H1 (cell line): ENCODE data around the gene HDDC3. TPM values are rescaled to one million over a fixed set of nuclear protein-coding genes. Genes with fewer than 3 reads are reported as not detected.

Experiments used
- CTCF ChIA-PET: fragments of 300-600 bp; sonication (Branson Sonifier 250); formaldehyde crosslinking; loops from one replicate; lab custom pipeline; 2021; ENCODE audit not compliant: partially characterized antibody; lab: Charles Lee
- POLR2A ChIA-PET: fragments of 300-600 bp; sonication (Branson Sonifier 250); formaldehyde crosslinking; loops from one replicate; lab custom pipeline; 2021; ENCODE audit warnings: inconsistent platforms; ENCODE audit not compliant: partially characterized antibody; lab: Charles Lee
- DNase-seq, 2 experiments: peaks; one replicate each; pipeline versions ENCODE4 v3.0.0 to v3.0.0-alpha.2; 2010 to 2022; ENCODE audit warnings: low spot score in 2 of 2, low read depth in 1 of 2, mixed read lengths in 1 of 2
- FAIRE-seq: peaks from 2 replicates; lab custom pipeline; 2011; peaks lifted over from hg19 to GRCh38; lab: Jason Lieb, UNC
- H2AFZ ChIP-seq: 2 replicates; pipeline ENCODE4 v1.8.1; 2012; ENCODE audit warnings: low read length, inconsistent platforms
- H2AK5ac ChIP-seq: 2 replicates; pipeline ENCODE4 v1.6.1; 2013; ENCODE audit warnings: low read depth, low read length
- H2BK120ac ChIP-seq: replicated peaks from 2 replicates; pipeline ENCODE3; 2013; ENCODE audit warnings: low read depth, low read length, inconsistent platforms
- H2BK12ac ChIP-seq: 2 replicates; pipeline ENCODE4 v1.6.1; 2013; ENCODE audit warnings: low read depth, low read length
- H2BK15ac ChIP-seq: 2 replicates; pipeline ENCODE4 v1.6.1; 2013; ENCODE audit warnings: low read length
- H2BK20ac ChIP-seq: 2 replicates; pipeline ENCODE4 v1.6.1; 2013; ENCODE audit warnings: low read length
- H2BK5ac ChIP-seq: 2 replicates; pipeline ENCODE4 v1.6.1; 2013; ENCODE audit warnings: low read depth, low read length
- H3K14ac ChIP-seq: 2 replicates; pipeline ENCODE4 v1.6.1; 2013; ENCODE audit warnings: inconsistent platforms; ENCODE audit not compliant: insufficient read length
- H3K18ac ChIP-seq: 2 replicates; pipeline ENCODE4 v1.6.1; 2013; ENCODE audit warnings: low read length; ENCODE audit errors: extremely low read depth
- H3K23ac ChIP-seq: 2 replicates; pipeline ENCODE4 v1.6.1; 2013; ENCODE audit warnings: inconsistent platforms; ENCODE audit not compliant: insufficient read length
- H3K23me2 ChIP-seq: 2 replicates; pipeline ENCODE4 v1.6.1; 2013; ENCODE audit warnings: low read depth, low read length
- H3K27ac ChIP-seq: 2 replicates; pipeline ENCODE4 v1.6.1; 2011; ENCODE audit warnings: low read depth, low read length, inconsistent platforms
- H3K27me3 ChIP-seq, 4 experiments: replicated peaks in 1 of 4; 1 replicate in 1 of 4; 2 replicates in 3 of 4; pipeline versions ENCODE4 v1.6.1 to v1.8.1; 2011 to 2013; ENCODE audit warnings: low read length in 3 of 4, mild to moderate bottlenecking in 3 of 4, inconsistent platforms in 2 of 4, mixed read lengths in 2 of 4, moderate library complexity in 1 of 4; ENCODE audit not compliant: control insufficient read depth in 3 of 4, insufficient read depth in 3 of 4; ENCODE audit errors: extremely low read depth in 1 of 4
- H3K36me3 ChIP-seq, 4 experiments: 2 replicates each; pipeline versions ENCODE4 v1.6.1 to v1.8.1; 2011 to 2013; ENCODE audit warnings: mild to moderate bottlenecking in 4 of 4, low read length in 3 of 4, moderate library complexity in 2 of 4, control low read depth in 1 of 4, inconsistent platforms in 1 of 4; ENCODE audit not compliant: insufficient read depth in 4 of 4, control insufficient read depth in 2 of 4
- H3K4ac ChIP-seq: replicated peaks from 2 replicates; pipeline ENCODE3; 2013; ENCODE audit warnings: low read length, low read depth, mixed read lengths, inconsistent platforms; ENCODE audit not compliant: insufficient read length
- H3K4me1 ChIP-seq, 4 experiments: replicated peaks in 1 of 4; 1 replicate in 1 of 4; 2 replicates in 3 of 4; pipeline versions ENCODE4 v1.6.1 to v1.8.1; 2011 to 2013; ENCODE audit warnings: low read length in 3 of 4, inconsistent platforms in 2 of 4, mixed read lengths in 1 of 4; ENCODE audit not compliant: insufficient read depth in 4 of 4, control insufficient read depth in 3 of 4
- H3K4me2 ChIP-seq, 2 experiments: 2 replicates each; pipeline versions ENCODE4 v1.6.1 to v1.8.1; 2011 to 2013; ENCODE audit warnings: low read depth in 2 of 2, low read length in 2 of 2, control low read depth in 1 of 2, inconsistent platforms in 1 of 2, mild to moderate bottlenecking in 1 of 2; ENCODE audit not compliant: insufficient read depth in 1 of 2
- H3K4me3 ChIP-seq, 4 experiments: fragments of 200-600, 300-600 bp in 1 of 4; sonication (generic), shearing (Covaris generic), sonication (Bioruptor Twin) in 1 of 4; 2 replicates each; pipeline versions ENCODE4 v1.5.1 to v1.8.1; 2011 to 2016; ENCODE audit warnings: low read length in 4 of 4, low read depth in 3 of 4, control low read depth in 2 of 4, inconsistent platforms in 2 of 4, mild to moderate bottlenecking in 2 of 4, mixed read lengths in 1 of 4, moderate library complexity in 1 of 4; ENCODE audit not compliant: insufficient read depth in 2 of 4; ENCODE audit errors: extremely low read depth in 1 of 4
- H3K56ac ChIP-seq: replicated peaks from 2 replicates; pipeline ENCODE3; 2013; ENCODE audit warnings: low read depth, mild to moderate bottlenecking, mixed read lengths, low read length, inconsistent platforms; ENCODE audit not compliant: insufficient read length
- H3K79me1 ChIP-seq: 2 replicates; pipeline ENCODE4 v1.6.1; 2013; ENCODE audit warnings: low read depth, low read length, control low read depth
- H3K79me2 ChIP-seq, 2 experiments: 2 replicates each; pipeline versions ENCODE4 v1.6.1 to v1.8.1; 2012 to 2013; ENCODE audit warnings: low read length in 2 of 2, mild to moderate bottlenecking in 2 of 2, inconsistent platforms in 1 of 2; ENCODE audit not compliant: insufficient read depth in 2 of 2, control insufficient read depth in 1 of 2
- H3K9ac ChIP-seq, 4 experiments: replicated peaks in 1 of 4; 1 replicate in 1 of 4; 2 replicates in 3 of 4; pipeline versions ENCODE4 v1.6.1 to v1.8.1; 2011 to 2013; ENCODE audit warnings: low read depth in 3 of 4, low read length in 3 of 4, control low read depth in 2 of 4, mild to moderate bottlenecking in 2 of 4, moderate library complexity in 2 of 4, inconsistent platforms in 1 of 4; ENCODE audit errors: extremely low read depth in 1 of 4
- H3K9me3 ChIP-seq, 2 experiments: 2 replicates each; pipeline versions ENCODE4 v1.6.1 to v1.8.1; 2012 to 2013; ENCODE audit warnings: mild to moderate bottlenecking in 2 of 2, moderate library complexity in 2 of 2, control low read depth in 1 of 2, inconsistent platforms in 1 of 2, low read depth in 1 of 2, low read length in 1 of 2, mixed read lengths in 1 of 2; ENCODE audit not compliant: insufficient read depth in 2 of 2
- H4K20me1 ChIP-seq, 2 experiments: replicated peaks in 1 of 2; 2 replicates each; pipeline versions ENCODE3 to v1.8.1; 2011 to 2013; ENCODE audit warnings: inconsistent platforms in 2 of 2, low read length in 2 of 2, mild to moderate bottlenecking in 1 of 2; ENCODE audit not compliant: insufficient read depth in 2 of 2, control insufficient read depth in 1 of 2
- H4K5ac ChIP-seq: 2 replicates; pipeline ENCODE4 v1.6.1; 2013; ENCODE audit warnings: low read length, low read depth, mixed read lengths, inconsistent platforms; ENCODE audit not compliant: insufficient read length
- H4K8ac ChIP-seq: 2 replicates; pipeline ENCODE4 v1.8.0; 2013; ENCODE audit warnings: mild to moderate bottlenecking, moderate library complexity, low read length, inconsistent platforms; ENCODE audit not compliant: insufficient read depth; ENCODE audit errors: extremely low read depth
- H4K91ac ChIP-seq: replicated peaks from 2 replicates; pipeline ENCODE3; 2013; ENCODE audit warnings: low read length, mixed read lengths, inconsistent platforms; ENCODE audit not compliant: insufficient read length
- BRCA1 ChIP-seq: IDR thresholded peaks from 2 replicates; pipeline ENCODE4 v1.6.1; 2012; ENCODE audit warnings: low read depth, low read length, improper control_type of control experiment
- CBX8 ChIP-seq: fragments of 300-800, 300-1000 bp; sonication (generic); IDR thresholded peaks from 2 replicates; pipeline ENCODE4 v1.7.1; 2016; ENCODE audit warnings: low read depth, low read length, borderline replicate concordance
- CEBPB ChIP-seq: IDR thresholded peaks from 2 replicates; pipeline ENCODE4 v1.6.1; 2012; ENCODE audit warnings: low read depth, low read length
- EGR1 ChIP-seq: IDR thresholded peaks from 2 replicates; pipeline ENCODE4 v1.6.1; 2011; ENCODE audit warnings: low read depth, low read length, borderline replicate concordance
- EZH2 ChIP-seq: fragments of 200-600 bp; sonication (generic); IDR thresholded peaks from 2 replicates; pipeline ENCODE4 v1.7.1; 2012; ENCODE audit warnings: low read depth, mild to moderate bottlenecking, moderate library complexity, low read length, inconsistent platforms; ENCODE audit not compliant: severe bottlenecking
- HDAC6 ChIP-seq: IDR thresholded peaks from one replicate; pipeline ENCODE4 v1.7.1; 2012; ENCODE audit warnings: low read depth, mild to moderate bottlenecking, inconsistent platforms, low read length, moderate library complexity
- SP4 ChIP-seq: IDR thresholded peaks from 2 replicates; pipeline ENCODE4 v1.6.1; 2012; ENCODE audit warnings: low read length, inconsistent platforms
- SRF ChIP-seq: IDR thresholded peaks from 2 replicates; pipeline ENCODE4 v1.6.1; 2011; ENCODE audit warnings: mild to moderate bottlenecking, low read depth, low read length, moderate library complexity
- TAF1 ChIP-seq: IDR thresholded peaks from 2 replicates; pipeline ENCODE4 v1.6.1; 2011; ENCODE audit warnings: mild to moderate bottlenecking, low read depth, low read length
- TEAD4 ChIP-seq: IDR thresholded peaks from 2 replicates; pipeline ENCODE4 v1.6.1; 2012; ENCODE audit warnings: low read depth, low read length, inconsistent platforms, mixed read lengths
- ZNF274 ChIP-seq: IDR thresholded peaks from 2 replicates; pipeline ENCODE4 v1.7.0; 2012; ENCODE audit warnings: low read length, borderline replicate concordance; ENCODE audit errors: extremely low read depth
- WGBS, 2 experiments: shearing (Covaris generic) in 1 of 2; methylation state at CpG; one replicate each; pipeline versions ENCODE4 v1.1.6 to v1.1.7; 2013 to 2015; ENCODE audit warnings: low lambda C conversion rate in 2 of 2, mixed read lengths in 2 of 2, inconsistent platforms in 1 of 2, low coverage in 1 of 2, missing lambda C conversion rate in 1 of 2; ENCODE audit not compliant: insufficient replicate concordance in 2 of 2, insufficient coverage in 1 of 2, insufficient read length in 1 of 2; ENCODE audit errors: extremely low coverage in 1 of 2, missing lambda C conversion rate in 1 of 2; 5-methylcytosine and 5-hydroxymethylcytosine counted together
- polyA plus RNA-seq, 7 experiments: library from polyadenylated mRNA; depleted of rRNA in 3 of 7; stranded (reverse) in 5 of 7; unstranded in 2 of 7; fragments of >200 nt in 5 of 7; fragments of 200-250 nt in 2 of 7; gene quantifications; 1 replicate in 5 of 7; 2 replicates in 1 of 7; 4 replicates in 1 of 7; pipeline versions ENCODE4 v1.2.1 to v1.2.3, GENCODE V29; 2011 to 2013; ENCODE audit warnings: missing spikeins in 2 of 7, mixed read lengths in 2 of 7
- total RNA-seq: library from RNA; stranded (reverse); fragmentation: NEBNext Ultra II Directional; extraction: Animal tissue kit (Norgen Biotek cat#: 25700); gene quantifications from 2 replicates; pipeline ENCODE4 v1.2.1, GENCODE V29; 2021
- TF ChIP-seq, protein P1 (sequence below): IDR thresholded peaks from 2 replicates; pipeline ENCODE4 v1.6.1; 2012; ENCODE audit warnings: inconsistent platforms
- TF ChIP-seq, protein P2 (sequence below): IDR thresholded peaks from 2 replicates; pipeline ENCODE4 v1.6.1; 2012; ENCODE audit warnings: low read length, inconsistent platforms

HDDC3 gene
- total and polyA plus RNA-seq, 2 of the 8 experiments (the other 6 are each of a cell fraction or from before 2014, with no cell fraction given) = 16.3 to 16.5 TPM

DNA sequence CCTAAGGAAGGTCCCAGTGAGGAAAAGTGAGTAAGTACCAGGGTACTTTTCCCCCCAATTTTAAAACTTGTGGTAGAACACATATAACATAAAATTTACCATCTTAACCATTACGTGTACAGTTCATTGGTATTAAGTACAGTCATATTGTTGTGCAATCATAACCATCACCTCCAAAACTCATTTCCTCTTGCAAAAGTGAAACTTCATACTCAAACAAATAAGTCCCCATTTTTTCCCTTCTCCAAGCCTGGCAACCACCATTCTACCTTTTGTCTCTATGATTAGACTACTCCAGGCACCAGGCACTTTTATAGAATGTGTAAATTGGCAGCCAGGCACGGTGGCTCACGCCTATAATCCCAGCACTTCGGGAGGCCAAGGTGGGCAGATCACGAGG is 49.8 kb upstream of the HDDC3 start:
- no peak overlapping the region for H2BK120ac ChIP-seq
- H3K36me3 ChIP-seq = peaks cover 43 to 72% (median 59%) of the 10 kb centered on the region in 4 experiments
- CTCF ChIA-PET = interaction anchor here (0.9 to 2.4 kb wide), 4 partner anchors 8 to 50 kb away, joined by 3 to 8 read pairs (median 6); partner anchors contain the start of gene HDDC3
- no peak overlapping the region for H2BK5ac ChIP-seq
- H3K4me2 ChIP-seq = no peak overlapping the region
- DNase-seq = no peak
- no peak overlapping the region for H3K27ac ChIP-seq
- no peak overlapping the region for H2AK5ac ChIP-seq
- no peak overlapping the region for H3K56ac ChIP-seq
- H3K4me3 ChIP-seq = no peak overlapping the region
- no peak overlapping the region for H3K18ac ChIP-seq
- H3K9ac ChIP-seq = no peak overlapping the region
- H3K23me2 ChIP-seq = no peaks in the 10 kb centered on the region
- no peak overlapping the region for H4K91ac ChIP-seq
- H3K79me2 ChIP-seq = peaks cover 13 to 34% of the 10 kb centered on the region in 2 experiments
- no peak for FAIRE-seq
- no peaks in the 10 kb centered on the region for H3K27me3 ChIP-seq
- no peaks in the 10 kb centered on the region for H3K9me3 ChIP-seq
- H4K5ac ChIP-seq = no peak overlapping the region
- no peak overlapping the region for H4K8ac ChIP-seq
- peaks cover 4 to 10% of the 10 kb centered on the region in 2 experiments for H4K20me1 ChIP-seq
- 84% methylated on average over 4 of the region's 5 CpGs; no CpG with 5 or more reads in 1 of the 2 experiments for WGBS, 2 experiments
- no peaks in the 10 kb centered on the region for H3K4me1 ChIP-seq
- no peak overlapping the region for H2BK12ac ChIP-seq
- POLR2A ChIA-PET = interaction anchor here (0.9 kb wide), 1 partner anchor 11 kb away, joined by 3 read pairs; no protein-coding TSS in a partner anchor
- H2AFZ ChIP-seq = no peak overlapping the region
- no peak overlapping the region for H2BK15ac ChIP-seq
- no peak overlapping the region for H2BK20ac ChIP-seq
- H3K79me1 ChIP-seq = no peaks in the 10 kb centered on the region
- H3K14ac ChIP-seq = no peak overlapping the region
- H3K23ac ChIP-seq = no peak overlapping the region
- no peak overlapping the region for H3K4ac ChIP-seq
- TF ChIP-seq SP4 (no peak), CEBPB (no peak), TAF1 (no peak), SRF (no peak), HDAC6 (no peak), EGR1 (no peak), EZH2 (no peak), CBX8 (no peak), BRCA1 (no peak), TEAD4 (no peak), ZNF274 (no peak)
- TF ChIP-seq, protein P1, sequence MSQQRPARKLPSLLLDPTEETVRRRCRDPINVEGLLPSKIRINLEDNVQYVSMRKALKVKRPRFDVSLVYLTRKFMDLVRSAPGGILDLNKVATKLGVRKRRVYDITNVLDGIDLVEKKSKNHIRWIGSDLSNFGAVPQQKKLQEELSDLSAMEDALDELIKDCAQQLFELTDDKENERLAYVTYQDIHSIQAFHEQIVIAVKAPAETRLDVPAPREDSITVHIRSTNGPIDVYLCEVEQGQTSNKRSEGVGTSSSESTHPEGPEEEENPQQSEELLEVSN = no peak
- TF ChIP-seq, protein P2, sequence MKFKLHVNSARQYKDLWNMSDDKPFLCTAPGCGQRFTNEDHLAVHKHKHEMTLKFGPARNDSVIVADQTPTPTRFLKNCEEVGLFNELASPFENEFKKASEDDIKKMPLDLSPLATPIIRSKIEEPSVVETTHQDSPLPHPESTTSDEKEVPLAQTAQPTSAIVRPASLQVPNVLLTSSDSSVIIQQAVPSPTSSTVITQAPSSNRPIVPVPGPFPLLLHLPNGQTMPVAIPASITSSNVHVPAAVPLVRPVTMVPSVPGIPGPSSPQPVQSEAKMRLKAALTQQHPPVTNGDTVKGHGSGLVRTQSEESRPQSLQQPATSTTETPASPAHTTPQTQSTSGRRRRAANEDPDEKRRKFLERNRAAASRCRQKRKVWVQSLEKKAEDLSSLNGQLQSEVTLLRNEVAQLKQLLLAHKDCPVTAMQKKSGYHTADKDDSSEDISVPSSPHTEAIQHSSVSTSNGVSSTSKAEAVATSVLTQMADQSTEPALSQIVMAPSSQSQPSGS = no peak
